ENCODE results near the gene PGAM5. TPM values are rescaled to one million over a fixed set of nuclear protein-coding genes. Genes with fewer than 3 reads are reported as not detected.
"Not testable (repeated sequence)": the region's sequence is repeated elsewhere in the genome, so short reads cannot be mapped to it uniquely, and the experiment has no call there.

PGAM5 gene
- total RNA-seq, 5 donors from 2014 or later (not counting 1 experiment from before 2014, with no cell fraction given) = 21.3 to 32.4 (median 31.5) TPM

DNA sequence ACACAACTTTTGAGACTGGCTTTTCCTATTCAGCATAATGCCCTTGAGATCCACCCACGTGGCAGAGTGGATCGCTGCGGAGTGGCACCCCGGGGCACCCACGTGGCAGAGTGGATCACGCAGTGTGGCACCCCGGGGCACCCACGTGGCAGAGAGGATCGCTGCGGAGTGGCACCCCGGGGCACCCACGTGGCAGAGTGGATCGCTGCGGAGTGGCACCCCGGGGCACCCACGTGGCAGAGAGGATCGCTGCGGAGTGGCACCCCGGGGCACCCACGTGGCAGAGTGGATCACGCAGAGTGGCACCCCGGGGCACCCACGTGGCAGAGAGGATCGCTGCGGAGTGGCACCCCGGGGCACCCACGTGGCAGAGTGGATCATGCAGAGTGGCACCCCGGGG lies 48.2 kb downstream of the PGAM5 start:
- POLR2A ChIA-PET = not testable (repeated sequence)
- CTCF ChIA-PET = interaction anchor here in 1 of 2 donors (0.7 kb wide), 1 partner anchor 89 kb away, joined by 3 read pairs; no protein-coding TSS in a partner anchor

DNA sequence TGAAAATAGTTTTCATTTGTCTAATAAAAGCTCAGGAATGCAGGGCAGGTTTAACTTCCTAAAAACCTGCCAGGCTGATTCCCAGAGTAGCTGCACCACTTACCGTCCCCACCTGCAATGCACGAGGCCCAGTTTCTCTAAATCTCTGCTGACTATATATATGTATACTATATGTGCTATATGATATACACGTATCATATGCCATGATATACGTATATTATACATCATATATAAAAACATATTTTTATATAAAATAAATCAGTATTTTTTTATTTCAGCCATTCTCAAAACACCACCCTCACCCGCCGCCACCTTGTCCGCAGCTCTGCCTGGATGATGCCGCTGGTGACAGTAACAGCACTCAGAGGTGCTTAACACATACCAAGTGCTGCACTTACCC lies 48.7 kb downstream of the PGAM5 start:
- CTCF ChIA-PET = no interaction called here
- Mint-ChIP-seq H3K36me3 (peaks cover 15% of the 10 kb centered on the region), H3K4me3 (peak overlapping the region in 2 of 3 donors; percentile 28 to 90), H3K27ac (no peak overlapping the region), H3K9me3 (no peaks in the 10 kb centered on the region), H3K4me1 (peaks cover 28 to 32% (median 28%) of the 10 kb centered on the region in 3 donors), H3K27me3 (no peaks in the 10 kb centered on the region)
- DNase-seq (no peak), ATAC-seq (replicated peaks in 1 of 4) (no peak)
- Histone ChIP-seq H3K4me1 (ENCODE audit: control insufficient read depth in 1 of 2, extremely low read depth in 1 of 2, insufficient read depth in 2 of 2, low read length in 2 of 2) (peaks cover 12 to 31% of the 10 kb centered on the region in 2 experiments), H3K27me3 (replicated peaks in 1 of 2; ENCODE audit: control insufficient read depth in 2 of 2, extremely low read depth in 1 of 2, insufficient read depth in 2 of 2, low read length in 1 of 2) (no peaks in the 10 kb centered on the region), H3K27ac (ENCODE audit: low read length) (no peak overlapping the region), H3K4me3 (ENCODE audit: control insufficient read depth in 1 of 2, extremely low read depth in 1 of 2, low read length in 1 of 2) (no peak overlapping the region), H3K36me3 (ENCODE audit: control insufficient read depth in 2 of 2, extremely low read depth in 1 of 2, insufficient read depth in 1 of 2, low read length in 1 of 2) (peaks cover 0 to 15% of the 10 kb centered on the region in 2 donors), H3K9me3 (no peaks in the 10 kb centered on the region)
- POLR2A ChIA-PET = no interaction called here
- WGBS (ENCODE audit: insufficient coverage) = 92% methylated on average over 2 of the region's 8 CpGs

More for the DNA sequence above, 48.2 kb downstream of the PGAM5 start:
- ATAC-seq (replicated peaks in 1 of 4); H3K27me3 Mint-ChIP-seq; H3K4me3 Mint-ChIP-seq; H3K27me3 ChIP-seq (replicated peaks in 1 of 2; ENCODE audit: control insufficient read depth in 2 of 2, extremely low read depth in 1 of 2, insufficient read depth in 2 of 2, low read length in 1 of 2); H3K4me3 ChIP-seq (ENCODE audit: control insufficient read depth in 1 of 2, extremely low read depth in 1 of 2, low read length in 1 of 2); DNase-seq; H3K27ac Mint-ChIP-seq; H3K9me3 ChIP-seq; H3K9me3 Mint-ChIP-seq; H3K27ac ChIP-seq (ENCODE audit: low read length): not testable (repeated sequence)
- Histone ChIP-seq H3K36me3 (ENCODE audit: control insufficient read depth in 2 of 2, extremely low read depth in 1 of 2, insufficient read depth in 1 of 2, low read length in 1 of 2) (peaks cover 0 to 19% of the 10 kb centered on the region in 2 donors), H3K4me1 (ENCODE audit: control insufficient read depth in 1 of 2, extremely low read depth in 1 of 2, insufficient read depth in 2 of 2, low read length in 2 of 2) (peaks cover 12 to 31% of the 10 kb centered on the region in 2 experiments)
- 94% methylated on average over 12 of the region's 28 CpGs for WGBS (ENCODE audit: insufficient coverage)
- Mint-ChIP-seq H3K4me1 (peaks cover 28 to 32% (median 28%) of the 10 kb centered on the region in 3 donors), H3K36me3 (peaks cover 17% of the 10 kb centered on the region)

DNA sequence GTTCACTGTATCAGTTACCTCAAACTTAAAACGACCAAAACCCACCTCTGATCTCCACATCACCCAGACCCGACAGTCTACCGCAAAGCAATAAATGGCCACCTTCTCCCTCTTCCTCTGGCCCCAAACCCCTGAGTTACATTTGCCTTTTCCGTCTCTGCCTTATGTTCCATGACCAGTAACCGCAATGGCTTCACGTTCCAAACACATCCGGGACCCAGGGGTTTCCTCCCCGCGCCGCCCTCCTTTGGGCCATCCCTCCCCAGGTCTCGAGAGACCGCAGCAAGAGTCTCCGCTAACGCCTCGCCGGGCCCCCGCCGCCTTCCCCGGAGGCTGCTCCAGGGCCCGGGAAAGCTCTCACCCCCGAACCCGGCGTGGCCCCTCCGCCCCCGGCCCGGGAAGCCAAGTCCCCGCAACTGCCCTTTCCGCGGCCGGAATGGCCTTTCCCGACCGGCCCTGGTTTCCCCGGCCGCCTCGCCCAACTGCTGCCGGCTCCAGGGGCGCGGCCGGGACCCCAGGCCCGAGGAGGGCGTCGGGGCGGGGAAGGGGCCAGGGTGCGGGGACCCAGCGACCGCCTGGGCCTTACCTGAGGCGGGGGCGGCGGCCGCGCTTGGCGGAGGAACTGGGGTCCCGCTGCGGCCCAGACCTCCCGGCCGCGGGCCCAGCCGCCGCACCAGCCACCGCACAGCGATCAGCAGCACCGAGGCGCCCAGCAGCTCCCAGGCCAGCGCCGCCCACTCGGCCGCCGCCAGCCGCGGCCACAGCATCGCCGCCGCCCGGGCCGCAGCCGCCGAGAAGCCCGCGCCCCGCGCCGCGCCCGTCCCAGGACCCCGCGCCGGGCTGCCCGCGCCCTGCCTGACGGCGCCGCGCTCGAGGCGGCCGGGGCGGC lies 50.6 kb downstream of the PGAM5 start, which contains the start of gene ANKLE2:
ANKLE2 (minus strand) TSS at position 801 of the 889 bp plus-strand sequence; CDS start at position 767, 34 bp downstream.
- Mint-ChIP-seq H3K4me3 (peak within 1 kb of the TSS; percentile 83 to 92 (median 90)), H3K27me3 (no peaks in the 10 kb centered on the region), H3K9me3 (no peaks in the 10 kb centered on the region), H3K27ac (peak within 1 kb of the TSS; percentile 94 to 95), H3K36me3 (peaks cover 8% of the 10 kb centered on the region), H3K4me1 (peaks cover 28 to 32% (median 32%) of the 10 kb centered on the region in 3 donors)
- ChIA-PET CTCF (no interaction called here), POLR2A (no interaction called here)
- H3K9me3 ChIP-seq = no peaks in the 10 kb centered on the region
- WGBS (ENCODE audit: insufficient coverage) = under 1% methylated on average over 97 of the region's 97 CpGs
- H3K4me1 ChIP-seq (ENCODE audit: control insufficient read depth in 1 of 2, extremely low read depth in 1 of 2, insufficient read depth in 2 of 2, low read length in 2 of 2) = peaks cover 14 to 34% of the 10 kb centered on the region in 2 experiments
- ATAC-seq (replicated peaks in 1 of 4) (peak; percentile 61 to 78 (median 68)), DNase-seq (peak in 34 of 35 experiments; percentile 14 to 68 (median 45))
- no peaks in the 10 kb centered on the region for H3K27me3 ChIP-seq (replicated peaks in 1 of 2; ENCODE audit: control insufficient read depth in 2 of 2, extremely low read depth in 1 of 2, insufficient read depth in 2 of 2, low read length in 1 of 2)
- peaks cover 0 to 6% of the 10 kb centered on the region in 2 donors for H3K36me3 ChIP-seq (ENCODE audit: control insufficient read depth in 2 of 2, extremely low read depth in 1 of 2, insufficient read depth in 1 of 2, low read length in 1 of 2)
- H3K4me3 ChIP-seq (ENCODE audit: control insufficient read depth in 1 of 2, extremely low read depth in 1 of 2, low read length in 1 of 2) = peak within 1 kb of the TSS; percentile 71 to 87
- peak within 1 kb of the TSS; percentile 81 for H3K27ac ChIP-seq (ENCODE audit: low read length)

DNA sequence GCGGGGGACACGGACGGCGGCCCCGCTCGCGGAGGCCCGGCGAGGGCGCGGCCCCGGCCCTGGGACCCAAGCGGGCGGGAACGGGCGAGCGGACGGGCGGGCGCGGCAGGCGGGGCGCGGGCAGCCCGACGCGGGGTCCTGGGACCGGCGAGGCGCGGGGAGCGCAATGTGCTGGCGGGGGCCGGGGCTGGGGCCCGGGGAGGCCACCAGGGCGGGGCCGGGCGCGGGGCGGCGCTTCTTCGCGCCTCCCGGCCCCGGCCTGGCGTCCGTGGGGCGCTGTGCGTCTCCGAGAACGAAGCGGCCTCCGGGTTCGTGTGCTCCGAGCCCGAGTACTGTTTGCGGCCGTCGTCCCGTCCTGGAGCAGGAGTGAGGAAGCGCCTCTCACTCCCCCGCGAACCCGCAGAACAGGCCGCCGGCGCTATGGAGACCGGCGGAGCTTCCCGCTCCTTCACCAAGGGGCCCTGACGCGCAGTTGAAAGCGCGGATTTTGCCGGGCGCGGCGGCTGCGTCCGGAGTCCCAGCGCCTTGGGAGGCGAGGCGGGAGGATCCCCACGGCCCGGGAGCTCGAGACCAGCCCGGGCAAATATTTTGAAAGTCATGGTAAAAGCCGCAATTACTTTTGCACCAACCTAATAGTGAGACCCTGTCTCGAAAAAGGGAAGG lies 51.4 kb downstream of the PGAM5 start:
- ATAC-seq (replicated peaks in 1 of 4) = peak; percentile 93 to 96 (median 94)
- peaks cover 0 to 5% of the 10 kb centered on the region in 2 donors for H3K36me3 ChIP-seq (ENCODE audit: control insufficient read depth in 2 of 2, extremely low read depth in 1 of 2, insufficient read depth in 1 of 2, low read length in 1 of 2)
- peak; percentile 73 to 91 (median 84) for DNase-seq
- no peaks in the 10 kb centered on the region for H3K27me3 ChIP-seq (replicated peaks in 1 of 2; ENCODE audit: control insufficient read depth in 2 of 2, extremely low read depth in 1 of 2, insufficient read depth in 2 of 2, low read length in 1 of 2)
- peak overlapping the region; percentile 65 to 80 (median 74) for H3K4me3 Mint-ChIP-seq
- no peaks in the 10 kb centered on the region for H3K27me3 Mint-ChIP-seq
- H3K36me3 Mint-ChIP-seq = peaks cover 6% of the 10 kb centered on the region
- H3K9me3 ChIP-seq = no peaks in the 10 kb centered on the region
- CTCF ChIA-PET = no interaction called here
- H3K4me3 ChIP-seq (ENCODE audit: control insufficient read depth in 1 of 2, extremely low read depth in 1 of 2, low read length in 1 of 2) = peak overlapping the region; percentile 53 to 87
- POLR2A ChIA-PET = no interaction called here
- no peaks in the 10 kb centered on the region for H3K9me3 Mint-ChIP-seq
- peak overlapping the region; percentile 80 to 86 for H3K27ac Mint-ChIP-seq
- 0% methylated on average over 67 of the region's 89 CpGs for WGBS (ENCODE audit: insufficient coverage)
- peak overlapping the region; percentile 81 for H3K27ac ChIP-seq (ENCODE audit: low read length)
- peaks cover 17 to 35% of the 10 kb centered on the region in 2 experiments for H3K4me1 ChIP-seq (ENCODE audit: control insufficient read depth in 1 of 2, extremely low read depth in 1 of 2, insufficient read depth in 2 of 2, low read length in 2 of 2)
- H3K4me1 Mint-ChIP-seq = peaks cover 22 to 30% (median 29%) of the 10 kb centered on the region in 3 donors

DNA sequence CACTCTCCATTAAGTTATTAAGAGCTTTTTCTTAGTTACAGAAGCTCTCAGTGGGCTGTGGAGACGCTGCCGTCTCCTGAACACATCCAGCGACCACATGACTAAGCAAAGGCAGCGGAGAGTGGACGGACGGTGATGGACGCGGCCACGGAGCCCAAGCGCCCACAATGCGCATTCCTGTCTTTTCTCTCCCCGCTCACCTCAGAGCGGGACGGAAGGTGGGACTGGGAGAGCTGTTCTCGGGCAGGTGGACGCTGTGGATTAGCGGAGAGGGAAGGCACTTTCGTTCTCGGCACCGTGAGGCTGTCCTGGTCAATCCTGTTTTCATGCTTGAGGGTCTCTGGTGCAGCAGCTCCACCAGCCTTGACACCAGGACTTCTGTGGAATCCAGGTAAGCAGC lies 53.6 kb downstream of the PGAM5 start:
- Histone ChIP-seq H3K4me3 (ENCODE audit: control insufficient read depth in 1 of 2, extremely low read depth in 1 of 2, low read length in 1 of 2) (no peak overlapping the region), H3K9me3 (no peaks in the 10 kb centered on the region), H3K4me1 (ENCODE audit: control insufficient read depth in 1 of 2, extremely low read depth in 1 of 2, insufficient read depth in 2 of 2, low read length in 2 of 2) (peaks cover 28 to 48% of the 10 kb centered on the region in 2 experiments), H3K27ac (ENCODE audit: low read length) (no peak overlapping the region), H3K36me3 (ENCODE audit: control insufficient read depth in 2 of 2, extremely low read depth in 1 of 2, insufficient read depth in 1 of 2, low read length in 1 of 2) (no peaks in the 10 kb centered on the region), H3K27me3 (replicated peaks in 1 of 2; ENCODE audit: control insufficient read depth in 2 of 2, extremely low read depth in 1 of 2, insufficient read depth in 2 of 2, low read length in 1 of 2) (no peaks in the 10 kb centered on the region)
- ATAC-seq (replicated peaks in 1 of 4) = no peak
- Mint-ChIP-seq H3K27ac (no peak overlapping the region), H3K36me3 (peaks cover 5% of the 10 kb centered on the region), H3K4me1 (peaks cover 36 to 42% (median 40%) of the 10 kb centered on the region in 3 donors), H3K9me3 (no peaks in the 10 kb centered on the region), H3K27me3 (no peaks in the 10 kb centered on the region), H3K4me3 (no peak overlapping the region)
- 97% methylated on average over 18 of the region's 20 CpGs for WGBS (ENCODE audit: insufficient coverage)
- ChIA-PET POLR2A (no interaction called here), CTCF (interaction anchor here in 1 of 2 donors (0.6 to 0.9 kb wide), 2 partner anchors 12 to 681 kb away, joined by 3 to 4 read pairs; no protein-coding TSS in a partner anchor)
- no peak for DNase-seq

DNA sequence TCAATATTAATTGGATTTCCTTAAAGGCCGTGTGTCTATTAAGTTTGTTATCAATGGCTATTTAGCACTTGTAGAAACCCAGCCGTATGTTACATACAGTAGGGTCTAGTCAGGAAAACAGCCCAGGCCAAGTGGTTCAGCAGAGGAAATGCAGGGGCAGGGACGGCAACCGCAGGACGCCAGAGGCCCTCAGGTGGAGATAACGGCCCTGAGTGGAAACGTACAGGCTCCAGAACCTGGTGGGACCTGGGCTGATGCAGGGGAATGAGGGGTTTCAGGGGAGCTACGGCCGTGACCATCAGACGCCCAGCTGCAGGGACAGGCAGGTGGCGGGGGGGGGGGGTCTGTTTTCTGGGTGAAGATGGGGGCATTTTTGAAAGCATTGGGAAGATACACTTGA lies 54.7 kb downstream of the PGAM5 start:
- Histone ChIP-seq H3K9me3 (no peaks in the 10 kb centered on the region), H3K27ac (ENCODE audit: low read length) (no peak overlapping the region), H3K27me3 (replicated peaks in 1 of 2; ENCODE audit: control insufficient read depth in 2 of 2, extremely low read depth in 1 of 2, insufficient read depth in 2 of 2, low read length in 1 of 2) (no peaks in the 10 kb centered on the region), H3K36me3 (ENCODE audit: control insufficient read depth in 2 of 2, extremely low read depth in 1 of 2, insufficient read depth in 1 of 2, low read length in 1 of 2) (no peaks in the 10 kb centered on the region), H3K4me3 (ENCODE audit: control insufficient read depth in 1 of 2, extremely low read depth in 1 of 2, low read length in 1 of 2) (no peak overlapping the region), H3K4me1 (ENCODE audit: control insufficient read depth in 1 of 2, extremely low read depth in 1 of 2, insufficient read depth in 2 of 2, low read length in 2 of 2) (peaks cover 33 to 48% of the 10 kb centered on the region in 2 experiments)
- H3K36me3 Mint-ChIP-seq = peaks cover 1% of the 10 kb centered on the region
- no peak for ATAC-seq (replicated peaks in 1 of 4)
- H3K27ac Mint-ChIP-seq = no peak overlapping the region
- no peaks in the 10 kb centered on the region for H3K27me3 Mint-ChIP-seq
- no peak overlapping the region for H3K4me3 Mint-ChIP-seq
- POLR2A ChIA-PET = no interaction called here
- no peak for DNase-seq
- H3K4me1 Mint-ChIP-seq = peaks cover 36 to 46% (median 44%) of the 10 kb centered on the region in 3 donors
- CTCF ChIA-PET = no interaction called here
- no peaks in the 10 kb centered on the region for H3K9me3 Mint-ChIP-seq
- WGBS (ENCODE audit: insufficient coverage) = 73% methylated on average over 11 of the region's 11 CpGs
